Activated CD4-positive, CD25-positive, alpha-beta regulatory T cell (primary cell): ENCODE measurements around the gene ONECUT3.

Source experiments
- DNase-seq, 4 experiments: peaks; one replicate each; lab custom pipeline; 2025; lab: John Stamatoyannopoulos, UW

Gene ONECUT3

GRCh38 chr19:1739960-1740629, 13.2 kb upstream of the ONECUT3 start:
- no peak for DNase-seq

GRCh38 chr19:1742989-1743696, 10.2 kb upstream of the ONECUT3 start:
- no peak for DNase-seq

DNA sequence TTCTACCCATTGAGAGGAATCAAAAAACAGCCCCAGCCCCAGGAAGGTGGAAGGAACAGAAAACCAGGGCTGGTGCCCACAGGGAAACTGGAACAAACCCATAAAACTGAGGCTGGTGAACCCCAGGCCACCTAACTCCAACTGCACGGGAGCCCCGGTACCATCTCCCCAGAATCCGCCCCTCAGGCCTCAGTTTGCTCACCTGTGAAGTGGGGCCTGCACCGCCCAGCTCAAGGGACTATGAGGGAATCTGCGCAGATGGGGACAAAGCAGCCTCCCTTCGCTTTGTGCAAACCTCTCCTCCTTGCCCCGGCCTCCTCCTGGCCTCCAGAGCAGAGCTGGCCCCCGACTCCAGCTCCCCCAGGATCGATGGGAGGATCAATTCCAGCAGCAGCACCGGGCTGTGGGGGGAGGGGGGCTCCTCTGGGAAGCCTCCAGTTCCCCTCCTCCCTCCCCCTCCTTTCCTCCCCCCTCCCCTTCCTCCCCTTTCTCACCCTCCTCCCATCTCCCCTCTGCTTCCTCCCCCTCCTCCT, 9.1 kb upstream of the ONECUT3 start:
- DNase-seq, result no peak

- no peak for DNase-seq
Measured at GRCh38 chr19:1744822-1745563, 8.3 kb upstream of the ONECUT3 start.

GRCh38 chr19:1745589-1746031, 7.7 kb upstream of the ONECUT3 start:
- no peak for DNase-seq

- no peak for DNase-seq
Measured at GRCh38 chr19:1746401-1747284, 6.7 kb upstream of the ONECUT3 start.

GRCh38 chr19:1747285-1748114, 5.8 kb upstream of the ONECUT3 start:
- DNase-seq, result no peak

GRCh38 chr19:1748115-1748872, 5.0 kb upstream of the ONECUT3 start:
- no peak for DNase-seq

DNA sequence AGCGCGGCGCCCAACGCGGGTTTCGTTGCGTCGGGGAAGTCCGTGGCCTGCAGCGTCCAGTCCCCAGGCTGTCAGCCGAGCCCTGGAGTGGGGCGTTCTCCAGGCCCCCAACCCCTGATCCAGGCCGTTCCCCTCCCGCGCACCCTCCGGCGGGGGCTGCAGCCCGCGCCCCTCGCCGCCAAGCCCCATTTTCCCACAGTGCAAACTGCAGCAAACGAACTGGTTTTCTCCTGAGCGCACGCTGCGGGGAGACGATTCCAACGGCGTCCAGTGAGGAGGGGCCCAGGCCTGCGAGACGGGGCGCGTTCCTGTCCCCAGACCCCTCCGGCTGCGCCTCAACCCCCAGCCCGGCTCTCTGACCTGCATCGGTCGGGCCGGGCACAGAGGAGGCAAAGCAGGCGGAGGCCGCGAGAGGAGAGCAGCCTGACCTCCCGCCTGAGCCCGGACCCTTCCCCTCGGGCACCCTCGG, 4.4 kb upstream of the ONECUT3 start:
- DNase-seq, result no peak

DNA sequence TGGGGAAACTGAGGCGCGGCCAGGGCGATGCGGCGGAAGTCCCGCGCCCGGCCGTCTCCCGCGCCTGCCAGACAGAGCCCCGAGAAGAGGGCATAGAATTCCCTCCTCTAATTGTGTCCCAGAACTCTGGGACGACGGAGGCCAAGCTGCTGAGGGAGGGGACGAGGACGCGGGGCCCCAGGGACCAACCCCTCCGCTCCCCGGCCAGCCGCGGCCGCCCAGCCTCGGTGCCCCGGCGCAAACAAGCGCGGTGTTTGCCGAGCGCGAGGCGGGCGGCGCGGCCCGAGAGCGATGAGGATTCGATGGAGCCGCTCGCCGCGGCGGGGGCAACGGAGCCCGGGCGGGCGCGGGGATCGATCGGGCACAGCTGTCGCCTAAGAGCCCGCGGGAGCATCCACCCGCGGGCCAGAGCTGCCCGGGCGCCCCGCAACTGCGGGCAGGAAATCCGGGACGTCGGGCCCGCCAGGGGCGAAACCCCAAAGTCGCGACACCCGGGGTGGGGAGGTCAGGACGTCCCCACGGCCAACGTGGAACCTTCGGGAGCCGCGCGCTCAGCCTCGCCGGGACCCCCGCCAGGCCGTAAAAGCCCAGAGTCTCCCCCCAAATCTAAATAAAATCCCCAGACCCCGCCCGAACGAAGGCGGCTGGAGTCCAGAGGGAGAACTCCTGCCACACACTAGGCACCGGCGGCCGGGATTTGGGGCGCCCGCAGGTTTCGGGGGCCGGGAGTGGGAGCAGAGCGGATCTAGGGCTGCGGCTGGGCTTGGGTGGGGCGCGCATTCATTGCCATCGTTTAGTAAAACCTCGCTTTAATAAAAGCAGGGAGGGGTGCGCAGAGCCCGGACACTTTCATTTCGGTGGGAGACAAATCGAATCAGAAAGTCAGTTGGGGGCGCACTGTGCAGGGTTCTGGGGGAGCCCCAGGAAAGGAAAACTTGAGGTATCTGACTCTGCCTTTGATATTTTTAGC, 3.6 kb upstream of the ONECUT3 start:
- DNase-seq, result no peak

DNA sequence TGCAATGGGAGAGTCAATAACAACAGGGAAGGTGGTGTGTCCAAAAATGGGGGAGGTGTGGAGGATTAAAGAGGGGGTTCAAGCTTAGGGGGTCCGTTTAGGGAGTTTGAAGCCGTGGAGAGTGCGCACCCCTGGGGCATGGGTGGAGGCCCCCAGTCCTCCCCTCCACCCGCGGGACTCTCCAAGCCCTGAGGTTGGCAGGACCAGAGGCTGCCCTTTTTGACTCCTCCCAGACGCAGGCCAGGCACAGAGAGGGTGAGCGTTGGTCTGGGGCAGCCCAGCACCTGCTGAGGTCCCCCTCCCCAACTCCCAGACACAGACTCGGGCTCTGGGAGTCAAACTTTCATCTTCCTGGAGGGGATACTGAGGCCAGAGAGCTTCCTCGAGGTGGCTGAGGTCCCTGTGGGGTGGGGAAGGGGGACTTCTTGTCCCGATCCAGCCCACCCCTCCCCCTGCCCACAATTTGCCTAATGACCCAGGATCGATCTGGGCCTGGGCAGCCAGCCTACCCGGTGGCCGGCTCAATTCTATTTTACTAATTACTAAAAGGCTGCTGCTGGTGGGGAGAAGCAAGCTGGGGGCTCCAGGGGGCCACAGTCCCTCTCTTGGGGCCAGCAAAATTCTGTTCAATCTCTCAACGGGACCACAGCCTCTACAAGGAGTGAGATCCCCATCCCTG, 2.8 kb upstream of the ONECUT3 start:
- DNase-seq, result no peak

DNA sequence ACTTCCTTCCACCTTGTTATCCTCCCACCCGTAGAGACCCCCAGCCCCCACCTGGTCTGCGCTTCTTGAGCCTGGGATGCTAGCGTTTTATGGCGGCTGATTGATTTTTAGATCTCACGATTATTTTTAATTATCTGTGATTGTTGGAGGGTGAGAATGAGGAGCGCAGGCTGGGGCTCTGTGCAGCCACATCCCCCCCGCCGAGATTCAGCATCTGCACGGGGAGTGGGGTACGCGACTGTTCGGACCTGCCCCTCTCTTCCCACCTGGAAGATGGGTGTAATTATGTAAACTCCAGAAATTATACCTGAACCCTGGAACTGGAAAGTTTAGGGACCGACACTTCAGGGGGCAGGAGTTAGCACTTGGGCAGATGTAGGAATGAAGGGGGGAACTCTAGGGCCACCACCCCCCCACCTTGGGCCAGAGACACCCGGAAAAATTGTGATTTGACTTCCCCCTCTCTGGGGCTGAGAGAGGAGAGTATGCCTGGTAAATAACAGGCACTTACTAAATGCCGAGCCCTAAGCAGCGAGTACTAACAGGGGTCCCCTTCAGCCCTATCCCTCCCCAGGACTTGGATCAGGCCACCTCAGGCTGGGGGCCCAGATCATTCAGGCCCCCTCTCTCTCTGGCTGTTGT, 1.8 kb upstream of the ONECUT3 start:
- no peak for DNase-seq

GRCh38 chr19:1752009-1752756, 1.1 kb upstream of the ONECUT3 start:
- no peak for DNase-seq

GRCh38 chr19:1754018-1754635, 821 bp downstream of the ONECUT3 start:
- DNase-seq, result no peak

GRCh38 chr19:1754636-1755466, 1.5 kb downstream of the ONECUT3 start:
- no peak for DNase-seq
